ENCODE data around the gene SLC9A3.

DNA sequence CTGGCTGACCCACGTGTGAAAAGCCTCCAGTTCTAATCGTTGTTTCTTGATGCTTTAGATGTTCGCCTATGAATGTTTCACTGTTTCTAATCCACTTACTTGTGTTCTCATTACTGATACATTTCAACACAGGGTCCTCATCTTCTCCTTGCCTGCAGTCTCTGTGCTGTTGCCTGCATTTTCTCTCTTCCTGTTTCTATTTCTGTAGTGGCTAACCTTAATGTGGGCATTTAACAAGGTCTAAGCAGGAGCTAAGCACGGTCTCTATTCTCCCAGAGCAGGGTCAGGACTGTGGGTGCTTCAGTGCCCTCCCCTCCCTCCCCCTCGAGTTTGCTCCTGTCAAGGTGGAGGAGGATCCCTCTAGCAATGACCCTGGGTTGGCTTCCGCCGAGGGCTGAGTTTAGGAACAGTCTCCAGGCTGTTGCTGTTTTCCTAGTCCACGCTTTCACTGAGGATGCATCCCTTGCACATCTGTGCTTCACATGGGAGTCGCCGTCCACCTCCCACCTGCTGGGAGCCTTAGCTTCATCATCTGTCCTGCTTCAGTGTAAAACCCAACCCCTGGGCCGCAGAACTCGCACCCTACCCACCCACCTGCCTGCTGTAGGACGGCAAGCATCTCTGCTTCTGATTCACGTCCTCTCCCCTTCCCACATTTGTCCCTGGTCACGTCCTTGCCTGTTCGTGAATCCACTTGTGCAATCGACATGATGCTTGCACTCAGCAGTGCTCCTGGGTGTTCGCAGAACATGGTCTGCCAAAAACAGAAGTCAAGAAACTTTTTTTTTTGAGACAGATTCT, 83.6 kb downstream of the SLC9A3 start:
- TF ChIP-seq, protein P1, sequence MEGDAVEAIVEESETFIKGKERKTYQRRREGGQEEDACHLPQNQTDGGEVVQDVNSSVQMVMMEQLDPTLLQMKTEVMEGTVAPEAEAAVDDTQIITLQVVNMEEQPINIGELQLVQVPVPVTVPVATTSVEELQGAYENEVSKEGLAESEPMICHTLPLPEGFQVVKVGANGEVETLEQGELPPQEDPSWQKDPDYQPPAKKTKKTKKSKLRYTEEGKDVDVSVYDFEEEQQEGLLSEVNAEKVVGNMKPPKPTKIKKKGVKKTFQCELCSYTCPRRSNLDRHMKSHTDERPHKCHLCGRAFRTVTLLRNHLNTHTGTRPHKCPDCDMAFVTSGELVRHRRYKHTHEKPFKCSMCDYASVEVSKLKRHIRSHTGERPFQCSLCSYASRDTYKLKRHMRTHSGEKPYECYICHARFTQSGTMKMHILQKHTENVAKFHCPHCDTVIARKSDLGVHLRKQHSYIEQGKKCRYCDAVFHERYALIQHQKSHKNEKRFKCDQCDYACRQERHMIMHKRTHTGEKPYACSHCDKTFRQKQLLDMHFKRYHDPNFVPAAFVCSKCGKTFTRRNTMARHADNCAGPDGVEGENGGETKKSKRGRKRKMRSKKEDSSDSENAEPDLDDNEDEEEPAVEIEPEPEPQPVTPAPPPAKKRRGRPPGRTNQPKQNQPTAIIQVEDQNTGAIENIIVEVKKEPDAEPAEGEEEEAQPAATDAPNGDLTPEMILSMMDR (IDR thresholded peaks at IDR 0.05), result no peak
- no peak for TF ChIP-seq POLR2A (IDR thresholded peaks at IDR 0.05)
